Measurements from ENCODE around the gene BRD3OS.

Gene BRD3OS

DNA sequence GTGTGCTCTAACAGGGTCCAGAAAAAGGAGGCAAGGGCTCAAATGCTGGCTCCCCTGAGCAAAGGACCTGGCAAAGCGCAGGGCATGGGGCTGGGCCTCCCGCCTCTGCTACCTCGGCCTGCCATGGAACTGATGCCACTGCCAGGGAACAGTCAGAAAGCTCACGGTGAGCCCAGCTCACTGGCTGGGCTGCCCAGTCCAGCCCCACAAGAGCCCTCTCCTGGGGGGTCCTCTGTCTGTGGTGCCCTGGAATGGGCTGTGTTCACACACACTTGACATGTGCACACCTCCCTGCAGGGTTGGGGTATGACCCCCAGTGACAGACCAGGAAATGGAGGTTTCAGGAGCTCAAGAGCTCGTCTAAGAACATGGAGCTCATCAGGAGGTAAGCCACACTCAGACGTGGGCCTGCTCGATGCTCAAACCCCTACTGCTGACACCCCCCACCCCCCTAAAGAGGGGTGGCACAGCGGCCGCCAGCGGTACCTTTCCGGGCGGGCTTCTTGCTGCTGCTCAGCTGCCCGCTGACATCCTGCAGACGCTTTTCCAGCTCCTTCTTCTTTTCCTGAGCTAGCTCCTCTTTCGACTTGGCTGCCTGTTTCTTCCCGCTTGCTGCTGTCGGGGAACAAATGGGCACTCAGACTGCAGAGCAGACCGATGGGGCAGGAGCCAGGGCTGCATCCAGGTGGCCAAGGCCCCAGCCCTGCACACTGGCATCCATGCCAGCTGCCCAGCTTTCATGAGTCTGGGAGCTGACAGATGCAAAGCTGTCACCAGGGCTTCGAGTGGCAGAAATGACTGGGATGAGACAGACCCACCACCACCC lies 9.1 kb downstream of the BRD3OS start:
- DNase-seq (ENCODE audit: low read depth), result no peak

DNA sequence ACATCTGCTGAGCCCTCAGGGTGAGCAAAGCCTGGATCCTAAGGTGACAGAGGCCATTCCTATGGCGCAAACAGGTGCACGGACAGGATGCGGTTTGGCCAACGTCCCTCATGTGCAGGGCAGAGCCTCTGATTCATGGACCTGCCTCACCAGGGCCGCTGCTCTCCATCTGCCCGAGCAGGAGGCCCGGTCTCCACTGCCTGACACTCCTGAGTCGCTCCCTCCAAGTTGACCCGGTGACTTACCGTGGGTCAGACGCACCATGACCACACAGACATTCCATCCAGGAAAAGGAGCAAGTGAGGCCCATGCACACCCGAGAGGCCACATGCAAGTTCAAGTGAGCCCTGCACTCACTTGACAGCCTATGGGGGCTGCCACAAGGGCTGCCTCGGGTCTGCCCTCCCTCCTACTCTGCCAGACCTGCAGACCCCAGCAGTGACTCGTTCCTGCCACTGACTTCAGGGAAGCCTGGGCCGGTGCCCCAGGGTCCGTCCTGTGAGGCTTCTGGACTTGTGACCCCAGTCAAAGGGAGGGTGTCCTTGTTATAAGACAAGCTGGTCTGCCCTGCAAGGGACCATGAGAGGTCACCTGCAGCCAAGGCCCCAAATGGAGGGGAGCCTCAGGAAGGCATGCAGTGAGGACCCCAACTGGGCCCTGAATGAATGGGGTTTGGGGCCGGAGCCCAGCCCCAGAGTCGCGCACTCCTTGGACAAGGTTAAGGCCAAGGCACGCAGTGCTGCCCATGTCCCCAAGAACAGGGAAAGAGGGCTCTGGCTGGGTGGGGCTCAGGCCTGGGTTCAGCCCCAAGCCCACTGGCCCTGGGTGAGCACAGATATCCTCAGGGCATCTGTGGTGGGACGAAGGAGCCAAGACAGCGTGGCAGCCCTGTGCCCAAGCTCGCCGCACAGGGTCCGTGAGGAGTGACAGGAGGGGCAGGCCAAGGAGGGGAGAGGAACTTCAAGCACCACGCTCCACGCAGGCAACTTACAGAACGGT lies 10.1 kb downstream of the BRD3OS start:
- DNase-seq (ENCODE audit: low read depth), result no peak

DNA sequence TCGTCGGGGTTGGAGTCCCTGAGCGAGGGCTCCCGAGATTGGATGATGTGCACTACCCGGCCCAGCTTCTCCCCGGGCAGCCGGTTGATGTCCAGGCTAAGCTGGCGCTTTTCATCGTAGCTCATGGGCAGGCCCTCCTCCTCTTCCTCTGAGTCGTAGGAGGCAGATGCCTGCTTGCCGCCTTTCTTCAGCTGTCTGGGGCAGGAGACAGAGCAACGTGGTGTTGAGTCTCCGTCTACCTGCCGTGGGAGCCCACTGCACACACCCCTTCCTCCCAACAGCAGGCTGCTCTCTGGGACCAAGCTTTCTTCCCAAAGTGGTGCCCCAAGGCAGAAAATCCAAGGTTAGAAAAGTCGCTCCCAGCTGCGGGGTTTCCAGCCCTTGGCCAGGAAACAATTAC lies 10.8 kb downstream of the BRD3OS start:
- DNase-seq (ENCODE audit: low read depth), result no peak

DNA sequence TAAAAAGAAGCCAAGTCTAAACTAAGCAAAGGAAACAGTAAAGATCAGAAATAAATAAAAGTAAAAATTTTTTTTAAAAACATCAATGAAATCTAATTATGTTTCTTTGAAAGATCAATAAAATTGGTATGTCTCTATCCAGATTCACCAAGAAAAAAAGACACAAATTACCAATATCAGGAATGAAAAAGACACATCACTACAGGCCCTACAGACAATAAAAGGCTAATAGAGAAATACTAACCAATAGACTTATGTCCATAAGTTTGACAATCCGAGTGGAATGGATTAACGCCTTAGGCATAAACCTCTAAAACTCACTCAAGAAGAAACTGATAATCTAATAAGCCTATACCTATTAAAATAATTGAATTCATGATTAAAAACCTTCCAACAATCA lies 12.4 kb downstream of the BRD3OS start:
- no peak for DNase-seq (ENCODE audit: low read depth)

DNA sequence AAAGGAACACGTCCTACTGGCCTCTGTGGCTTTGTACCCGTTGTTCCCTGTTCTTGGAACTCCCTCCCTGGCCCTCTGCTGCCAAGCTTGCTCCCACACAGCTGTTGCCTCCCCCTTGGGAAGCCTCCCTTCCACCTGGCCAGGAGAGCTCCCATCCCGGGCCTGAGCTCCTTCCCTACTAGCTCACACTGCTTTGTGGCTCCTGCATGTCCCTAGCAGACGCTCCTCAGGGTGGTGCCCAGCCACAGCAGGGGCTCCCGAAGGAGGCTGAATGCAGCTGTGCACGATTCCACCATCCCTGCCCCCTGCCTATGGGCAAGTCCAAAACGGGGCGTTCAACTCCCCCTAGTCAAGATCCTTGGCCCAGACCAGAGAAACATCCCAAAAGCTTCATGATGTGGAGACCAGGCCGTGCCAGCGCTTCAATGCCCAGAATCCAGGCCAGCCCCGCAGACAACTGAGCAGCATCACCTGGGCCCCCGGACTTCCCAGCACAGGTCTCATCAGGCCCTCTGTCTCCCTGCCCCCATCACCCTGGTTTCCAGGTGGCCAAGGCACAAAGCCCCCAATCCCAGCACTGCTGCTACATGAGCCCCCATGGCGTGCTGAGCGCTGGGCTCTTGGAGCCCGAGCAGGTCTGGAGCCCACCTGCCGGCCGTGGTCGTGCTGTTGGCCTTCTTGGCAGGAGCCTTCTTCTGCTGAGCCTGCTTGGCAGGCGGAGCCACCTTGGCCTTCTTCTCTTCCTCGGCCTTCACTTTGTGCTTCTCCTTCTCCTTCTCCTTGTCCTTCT lies 14.3 kb downstream of the BRD3OS start:
- DNase-seq (ENCODE audit: low read depth), result no peak

DNA sequence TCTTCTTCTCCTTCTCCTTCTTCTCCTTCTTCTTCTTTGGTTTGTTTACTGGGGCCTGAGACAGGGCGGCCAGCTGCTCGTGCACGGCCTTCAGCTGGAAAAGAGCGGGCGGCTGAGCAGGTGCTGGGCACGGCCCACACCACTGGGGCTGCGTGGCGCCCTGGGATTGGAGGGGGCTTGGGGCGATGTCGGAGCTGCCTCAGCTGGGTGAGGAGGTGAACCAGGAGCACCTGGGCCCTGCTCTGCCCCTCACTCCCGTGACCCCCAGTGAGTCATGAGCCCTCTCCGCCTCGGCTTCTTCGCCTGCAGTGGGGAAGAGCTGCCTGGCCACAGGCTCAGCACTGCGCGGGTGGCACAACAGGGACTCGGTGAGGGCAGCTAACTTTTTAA lies 14.9 kb downstream of the BRD3OS start:
- DNase-seq (ENCODE audit: low read depth), result no peak

DNA sequence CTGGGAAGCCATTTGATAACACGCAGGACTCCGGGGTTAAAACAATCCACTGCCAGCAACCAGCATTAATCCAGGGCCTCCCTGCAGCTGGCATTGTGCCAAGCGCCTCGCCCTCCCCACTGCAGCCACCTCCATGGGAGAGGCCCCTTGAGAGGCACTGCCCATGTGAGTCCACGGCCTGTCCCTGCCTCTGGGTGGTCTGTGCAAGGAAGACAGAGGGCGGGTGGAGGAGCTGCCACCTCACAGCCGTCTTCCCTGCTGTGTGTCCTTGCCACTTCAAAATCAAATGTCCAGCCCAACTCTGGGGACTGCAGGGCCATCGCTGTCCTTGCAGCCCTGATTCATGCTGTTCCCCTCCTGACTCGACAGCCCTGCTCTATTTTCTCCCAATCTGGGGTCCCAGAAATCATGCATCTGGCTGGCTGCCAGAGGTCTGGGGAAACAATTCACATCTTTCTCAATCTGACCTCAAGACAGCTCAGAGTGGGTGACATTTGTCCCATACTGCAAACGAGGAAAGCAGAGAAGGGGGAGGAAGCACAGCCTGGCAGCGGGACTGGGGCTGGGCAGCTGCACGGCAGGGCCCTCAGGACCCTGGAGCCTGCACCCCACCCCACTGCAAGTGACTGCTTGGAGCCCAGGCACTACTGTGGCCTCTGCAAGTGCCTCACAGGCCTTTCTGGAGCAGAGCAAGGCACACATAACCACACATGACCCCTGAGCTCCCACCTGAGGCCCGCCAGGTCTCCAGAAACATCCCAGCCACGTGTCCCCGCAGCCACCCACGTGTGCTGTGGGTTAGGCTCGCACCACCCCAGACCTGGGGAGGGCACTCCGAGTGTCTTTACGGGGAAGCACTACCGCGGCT lies 15.7 kb downstream of the BRD3OS start:
- DNase-seq (ENCODE audit: low read depth), result no peak

DNA sequence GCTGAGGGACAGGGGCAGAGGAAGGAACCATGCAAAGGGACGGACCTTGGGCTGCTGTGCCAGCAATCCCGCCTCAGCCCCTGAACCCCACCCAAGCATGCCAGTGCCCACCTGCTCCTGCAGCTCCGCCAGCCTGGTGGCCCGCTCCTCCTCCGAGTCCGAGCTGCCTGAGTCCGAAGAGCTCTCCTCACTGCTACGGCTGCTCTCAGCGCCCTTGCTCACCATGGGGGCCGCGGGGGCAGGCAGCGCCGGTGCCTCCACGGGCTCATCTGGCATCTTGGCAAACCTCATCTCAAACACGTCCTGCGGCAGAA lies 16.3 kb downstream of the BRD3OS start:
- DNase-seq (ENCODE audit: low read depth), result no peak

DNA sequence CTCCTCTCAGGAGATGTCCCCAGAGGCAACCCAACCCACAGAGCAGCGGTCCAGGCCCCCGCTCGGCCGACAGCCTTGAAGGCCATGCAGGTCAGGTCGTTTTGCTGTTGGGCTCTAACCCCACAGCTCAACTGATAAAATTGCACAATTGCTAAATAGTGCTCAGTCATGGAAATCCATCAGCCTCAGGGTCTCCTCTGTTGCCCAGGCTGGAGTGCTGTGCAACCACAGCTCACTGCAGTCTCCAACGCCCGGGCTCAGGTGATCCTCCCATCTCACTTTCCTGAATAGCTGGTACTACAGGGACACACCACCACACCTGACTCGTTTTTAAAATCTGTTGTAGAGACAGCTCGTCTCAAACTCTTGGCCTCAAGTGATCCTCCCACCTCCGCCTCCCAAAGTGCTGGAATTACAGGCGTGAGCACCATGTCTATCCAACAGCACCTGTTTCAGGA lies 18.3 kb downstream of the BRD3OS start:
- no peak for DNase-seq (ENCODE audit: low read depth)

DNA sequence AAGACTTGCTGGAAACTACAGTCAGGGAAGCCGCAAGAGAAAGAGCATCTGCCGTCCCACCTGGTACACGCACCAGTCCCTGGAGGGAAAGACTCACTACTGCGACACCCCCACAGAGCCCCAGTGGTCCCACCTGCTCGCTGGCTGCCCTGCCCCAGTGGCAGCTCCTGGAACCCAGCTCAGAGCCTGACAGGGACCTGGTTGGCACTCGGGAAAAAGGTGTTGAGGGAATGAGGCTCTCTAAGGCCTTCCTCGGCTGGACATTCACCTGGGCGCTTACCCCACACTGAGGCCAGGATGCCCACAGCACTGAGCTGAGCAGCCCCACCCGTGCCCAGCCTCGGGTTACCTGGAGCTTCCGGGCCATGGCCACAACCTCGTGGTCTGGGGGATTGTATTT lies 19.7 kb downstream of the BRD3OS start:
- no peak for DNase-seq (ENCODE audit: low read depth)

DNA sequence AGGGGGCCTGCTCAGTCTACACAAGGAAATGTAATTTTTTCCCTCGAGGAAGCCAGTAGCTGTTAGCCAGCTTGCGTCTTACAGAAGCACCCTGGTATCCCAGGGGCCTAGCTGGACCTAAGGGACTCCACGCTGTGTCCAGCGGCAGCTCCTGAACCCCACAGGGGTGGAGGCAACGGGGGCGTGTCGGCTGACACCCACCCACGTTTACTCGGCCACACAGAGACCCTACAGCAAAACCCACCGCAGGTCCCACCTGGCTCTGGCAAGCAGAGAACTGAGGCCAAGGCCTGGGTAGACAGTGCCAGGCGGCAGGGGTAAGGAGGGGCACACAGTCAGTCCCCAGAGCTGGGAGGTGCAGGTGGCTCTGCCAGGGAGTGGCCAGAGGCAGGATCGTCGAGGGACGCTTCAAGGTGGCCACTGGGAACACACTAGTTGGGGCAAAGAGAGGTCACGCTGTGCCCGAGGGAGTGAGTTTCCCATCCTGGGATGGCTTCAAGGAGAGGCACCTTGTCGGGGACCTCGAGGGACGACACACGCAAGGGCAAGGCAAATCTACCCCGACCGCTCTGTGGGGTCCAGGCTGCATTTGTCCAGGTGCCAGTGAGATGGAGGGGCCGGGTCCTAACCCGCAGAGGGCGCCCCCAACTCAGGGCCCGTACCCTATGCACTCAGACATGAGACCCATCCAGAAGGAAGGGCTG lies 20.7 kb downstream of the BRD3OS start:
- no peak for DNase-seq (ENCODE audit: low read depth)

DNA sequence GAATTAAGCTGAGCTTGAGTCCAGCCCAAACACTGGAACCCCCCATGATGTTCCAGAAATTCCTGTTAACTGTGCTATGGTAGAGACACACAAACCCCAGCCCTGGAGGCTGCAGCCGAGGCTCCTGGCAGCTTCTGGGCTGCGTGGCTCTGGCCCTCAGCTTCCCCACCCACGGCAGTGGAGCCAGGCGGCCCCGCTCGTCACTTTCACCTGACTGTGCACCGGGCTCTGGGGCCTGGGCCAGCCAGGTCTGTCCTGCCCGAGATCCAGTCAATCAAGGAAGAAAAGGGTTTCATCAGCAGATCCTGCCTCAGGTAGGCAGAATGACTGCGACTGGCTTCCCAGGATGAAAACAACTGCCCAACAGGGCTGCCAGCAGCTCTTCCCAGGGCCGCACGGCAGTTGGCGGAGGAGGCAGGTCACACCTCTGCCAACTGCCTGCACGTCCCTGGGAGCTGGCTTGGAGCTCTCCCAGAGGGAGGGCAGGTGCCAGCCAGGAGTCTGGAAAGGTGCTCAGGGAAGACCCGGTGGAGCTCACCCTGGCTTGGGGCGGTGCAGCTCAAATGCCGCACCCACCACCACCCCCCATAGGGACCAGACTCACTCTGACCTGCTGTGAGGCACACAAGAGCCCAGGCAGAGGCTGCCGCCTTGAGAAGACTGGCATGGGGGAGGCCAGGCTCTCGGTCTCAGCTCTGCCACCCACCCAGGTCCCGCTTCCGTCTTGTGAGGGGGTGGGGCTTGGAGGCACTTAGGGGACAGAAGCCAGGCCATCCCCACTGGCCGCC lies 21.8 kb downstream of the BRD3OS start:
- DNase-seq (ENCODE audit: low read depth), result no peak

DNA sequence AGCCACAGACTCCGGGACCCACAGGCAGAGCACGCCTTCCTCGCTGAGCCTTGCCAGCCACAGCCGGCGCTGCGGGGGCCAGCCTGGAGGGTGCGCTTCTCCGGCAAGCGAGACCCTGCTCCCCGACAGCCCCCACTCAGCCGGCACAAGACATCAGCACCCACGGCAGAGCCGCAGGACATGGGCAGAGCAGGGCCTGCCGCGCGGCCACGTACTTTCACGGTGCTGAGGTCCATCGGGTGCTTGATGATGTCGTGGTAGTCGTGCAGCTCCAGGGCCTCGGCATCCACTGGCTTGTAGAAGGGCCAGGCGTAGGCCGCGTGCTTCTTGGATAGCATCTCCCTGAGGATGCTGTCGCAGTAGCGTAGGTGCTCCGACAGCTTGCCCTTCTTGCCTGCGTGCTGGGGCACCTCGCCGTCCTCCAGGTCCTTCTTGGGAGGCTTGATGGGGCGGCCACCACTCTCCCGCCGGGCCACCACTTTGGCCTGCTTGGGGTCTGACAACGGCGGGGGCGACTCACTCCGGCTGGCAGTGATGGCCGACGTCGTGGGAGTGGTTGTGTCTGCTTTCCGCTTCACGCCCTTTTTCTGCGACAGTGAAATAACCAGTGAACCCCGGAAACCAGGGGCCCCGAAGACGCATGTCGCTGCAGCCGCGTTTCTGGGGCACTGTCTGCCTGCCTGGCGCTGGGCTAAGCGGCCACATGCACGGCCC lies 22.7 kb downstream of the BRD3OS start:
- no peak for DNase-seq (ENCODE audit: low read depth)

DNA sequence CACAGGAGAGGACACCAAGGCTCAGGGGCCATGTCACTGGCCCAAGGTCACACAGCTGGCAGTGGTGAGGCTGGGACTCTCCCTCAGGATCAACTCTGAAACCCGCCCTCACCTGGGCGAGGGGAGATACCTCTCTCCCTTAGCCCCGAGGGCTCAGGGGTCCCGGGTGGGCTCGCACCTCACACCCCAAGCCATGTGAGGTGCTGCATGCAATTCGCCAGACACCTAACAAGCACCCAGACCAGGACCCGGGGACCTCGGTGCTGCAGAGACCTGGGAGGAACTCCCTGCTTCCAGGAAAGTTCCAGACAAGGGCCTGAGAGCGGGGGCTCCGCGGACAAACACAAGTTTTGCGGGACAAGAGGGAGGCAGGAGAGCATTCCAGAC lies 23.3 kb downstream of the BRD3OS start:
- DNase-seq (ENCODE audit: low read depth), result no peak

DNA sequence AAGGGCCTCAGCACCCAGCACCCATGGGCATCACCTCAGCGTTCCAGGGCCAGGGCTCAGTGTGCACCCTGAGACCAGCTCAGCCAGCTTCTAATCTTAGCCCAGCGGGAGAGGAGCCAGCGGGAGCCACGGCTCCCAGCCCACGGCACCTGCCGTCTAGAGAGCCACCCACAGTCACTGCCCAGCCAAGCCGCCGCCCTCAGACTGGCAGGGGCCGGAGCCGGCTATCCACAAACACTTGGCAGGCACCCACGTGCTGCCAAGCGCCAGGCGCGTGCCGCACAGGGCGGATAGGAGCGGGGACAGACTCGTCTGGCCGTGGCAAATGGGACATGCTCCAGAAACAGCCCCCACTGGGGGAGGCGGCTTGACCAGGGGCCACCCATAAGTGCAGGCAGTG lies 24.0 kb downstream of the BRD3OS start:
- DNase-seq (ENCODE audit: low read depth), result no peak

DNA sequence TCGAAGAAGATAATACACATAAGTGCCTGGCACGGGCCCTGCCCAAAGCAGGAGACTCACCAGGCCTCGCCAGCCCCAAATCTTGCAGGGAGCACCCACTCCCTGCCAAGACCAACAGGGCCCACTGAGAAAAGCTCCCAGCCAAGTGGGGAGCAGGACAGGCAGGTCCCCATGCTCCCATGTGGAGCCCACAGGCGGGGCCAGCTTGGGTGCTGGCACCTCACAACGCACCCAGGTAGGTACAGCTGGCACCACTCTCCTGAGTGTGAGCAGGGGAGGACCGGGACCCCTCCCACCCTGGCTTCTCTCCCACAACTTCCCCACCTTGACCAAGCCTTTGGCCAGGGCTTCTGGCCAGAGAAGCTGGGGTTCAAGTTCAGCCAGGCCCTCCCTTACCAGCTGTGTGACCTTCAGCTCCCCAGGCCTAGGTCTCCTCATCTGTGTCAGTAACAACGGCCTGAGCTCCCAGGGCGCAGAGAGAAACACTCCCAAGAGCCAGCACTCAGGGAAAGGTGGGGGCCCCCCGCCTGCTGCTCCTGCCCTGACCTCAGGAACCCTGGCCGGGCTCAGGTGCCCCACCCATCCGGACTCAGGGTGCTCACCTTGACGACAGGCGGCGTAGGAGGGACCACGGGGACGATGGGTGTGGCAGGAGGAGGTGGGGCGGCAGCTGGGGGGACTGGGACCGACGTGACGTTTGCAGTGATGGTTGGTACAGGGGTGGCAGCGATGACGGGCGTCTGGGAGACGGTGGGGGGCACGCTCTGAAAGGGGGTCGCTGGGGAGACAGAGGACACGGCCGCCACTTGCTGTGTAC lies 24.7 kb downstream of the BRD3OS start:
- no peak for DNase-seq (ENCODE audit: low read depth)

DNA sequence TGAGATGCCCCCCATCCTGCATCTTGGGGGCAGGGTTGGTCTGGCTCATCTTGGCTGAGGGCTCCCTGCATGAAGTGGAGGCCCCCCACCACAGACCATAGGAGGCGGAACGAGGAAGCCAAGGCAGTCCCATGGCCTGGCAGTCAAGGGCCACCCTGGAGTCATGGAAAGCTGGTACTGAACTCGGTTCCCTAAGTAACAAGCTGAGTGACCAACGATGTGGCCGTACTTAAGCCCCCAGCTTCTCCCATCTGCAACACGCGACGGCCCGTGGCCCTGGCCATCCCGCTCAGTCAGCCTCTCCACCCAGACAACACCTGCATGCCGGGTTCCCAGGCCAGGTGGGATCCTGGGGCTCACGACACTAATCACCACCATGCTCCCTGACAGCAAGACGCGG lies 25.4 kb downstream of the BRD3OS start:
- no peak for DNase-seq (ENCODE audit: low read depth)

DNA sequence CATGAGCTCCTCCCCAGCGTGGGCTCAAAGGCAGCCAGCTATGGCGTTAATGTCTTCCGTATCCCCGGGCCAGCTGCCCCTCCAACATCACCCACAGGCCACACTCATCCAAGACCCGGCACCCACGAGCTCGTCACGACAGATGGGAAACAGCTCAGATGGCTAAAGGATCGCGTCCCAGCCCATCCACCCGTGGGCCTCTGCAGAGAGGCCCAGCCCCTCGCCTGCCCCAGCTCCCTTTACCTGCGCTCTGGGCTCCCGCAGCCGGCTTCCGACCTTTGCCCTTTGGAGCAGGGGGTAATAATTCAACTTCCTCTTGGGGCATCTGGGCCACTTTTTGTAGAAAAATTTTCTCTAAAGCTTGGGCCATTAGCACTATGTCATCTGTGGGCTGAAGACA lies 26.0 kb downstream of the BRD3OS start:
- DNase-seq (ENCODE audit: low read depth), result no peak

Measured in stimulated activated CD8-positive, alpha-beta memory T cell treated with anti-CD3 and anti-CD28 coated beads, Interleukin-12 subunit alpha, Interleukin-12 subunit beta, amount 100 ng/mL, for 1 hour (primary cell).